HG03095 (cell line): ENCODE measurements around the gene LSS.
"Not testable (repeated sequence)": the region's sequence is repeated elsewhere in the genome, so short reads cannot be mapped to it uniquely, and the experiment has no call there.

Experiments used
- ATAC-seq: cut with Tn5 transposase; IDR thresholded peaks from one replicate; pipeline ENCODE4 v1.9.1; 2021; ENCODE audit warnings: moderate library complexity; ENCODE audit not compliant: unreplicated experiment

The LSS gene

GRCh38 chr21:46246345-46246744 is 17.8 kb upstream of the LSS start:
- ATAC-seq, result no peak

DNA sequence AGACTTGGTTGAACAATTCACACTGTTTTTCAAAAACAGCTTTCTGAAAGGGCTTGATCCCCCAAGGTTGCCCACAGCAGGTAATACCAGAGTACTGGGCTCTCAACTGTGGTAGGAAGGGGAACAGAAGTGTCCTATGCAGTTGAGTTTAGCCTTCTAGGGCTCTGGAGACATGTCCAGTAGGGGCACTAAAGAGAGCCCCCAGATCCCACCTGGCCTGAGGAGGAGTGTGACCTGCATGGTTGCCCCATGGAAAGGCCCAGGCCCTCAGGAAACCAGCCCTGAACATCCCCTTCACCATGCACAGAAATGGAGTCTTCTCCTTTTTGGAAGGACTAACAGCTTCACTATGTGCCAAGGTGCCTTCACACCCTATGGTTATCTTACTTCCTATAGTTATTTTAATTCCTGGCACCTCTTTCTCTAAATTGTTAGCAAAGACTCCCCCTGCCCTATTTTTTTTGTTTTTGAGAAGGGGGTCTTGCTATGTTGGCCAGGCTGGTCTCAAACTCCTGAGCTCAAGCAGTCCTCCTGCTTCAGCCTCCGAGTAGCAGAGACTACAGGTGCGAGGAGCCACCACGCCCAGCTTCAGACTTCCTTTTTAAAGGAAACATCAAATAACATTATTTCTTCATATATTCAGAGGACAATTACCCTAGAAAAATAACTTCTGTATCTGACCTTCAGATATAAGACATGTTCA is 16.8 kb upstream of the LSS start:
- ATAC-seq, result no peak

DNA sequence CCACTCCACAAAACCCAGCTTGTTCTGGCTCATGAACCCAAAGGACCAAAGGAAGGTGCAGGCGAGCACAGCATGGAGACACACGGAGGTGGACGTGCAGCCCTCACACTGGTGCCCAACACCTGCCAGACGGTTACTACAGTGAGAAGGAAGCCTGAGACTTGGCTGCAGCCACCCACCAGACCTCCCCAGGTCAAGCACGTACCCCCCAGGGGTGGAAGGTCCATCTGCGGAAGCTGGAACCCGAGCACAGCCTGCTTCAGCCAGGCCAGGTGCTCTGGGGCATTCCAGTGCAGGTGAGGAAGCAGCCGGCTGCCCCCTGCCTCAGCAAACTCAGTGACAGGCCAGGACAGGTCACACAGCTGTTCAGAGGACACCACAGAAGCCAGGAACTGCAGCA is 16.0 kb upstream of the LSS start:
- ATAC-seq, result no peak

DNA sequence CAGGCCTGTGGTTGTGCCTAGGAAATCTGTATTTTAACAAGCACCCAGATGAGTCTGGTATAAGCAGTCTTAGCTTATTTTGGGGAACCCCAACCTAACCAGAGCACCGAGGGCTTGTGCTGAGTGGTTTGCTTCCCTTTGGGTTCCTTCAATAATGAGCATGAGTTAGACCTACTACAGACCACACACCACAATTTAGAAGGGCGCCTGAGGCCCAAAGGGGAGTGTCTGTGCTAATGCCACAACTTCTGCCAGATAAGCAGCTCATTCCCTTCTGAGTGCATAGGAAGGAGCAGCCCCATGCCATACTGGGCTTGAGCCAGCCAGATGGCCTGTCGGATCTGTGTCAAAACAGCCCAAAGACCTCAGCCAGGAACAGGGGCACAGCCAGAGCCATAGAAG is 15.4 kb upstream of the LSS start:
- ATAC-seq, result no peak

DNA sequence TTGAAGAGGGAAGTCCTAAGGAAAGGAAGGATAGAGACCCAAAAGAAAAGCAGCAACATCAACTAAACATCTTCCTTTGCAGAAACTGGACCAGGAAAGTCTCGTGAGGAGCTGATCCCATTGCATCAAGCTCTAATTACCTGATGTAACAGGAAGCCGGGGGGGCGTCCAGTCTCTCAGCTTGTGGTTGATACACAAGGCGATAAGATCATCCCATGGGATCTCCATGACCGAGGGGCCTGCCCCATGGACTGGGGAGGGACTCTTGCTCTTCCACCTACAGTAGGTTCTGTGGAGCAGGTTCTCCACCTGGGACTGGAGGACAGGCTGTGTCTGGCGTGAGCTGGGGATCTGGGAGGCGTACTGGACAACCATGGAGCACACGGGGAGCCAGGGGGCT is 14.8 kb upstream of the LSS start:
- ATAC-seq, result no peak

DNA sequence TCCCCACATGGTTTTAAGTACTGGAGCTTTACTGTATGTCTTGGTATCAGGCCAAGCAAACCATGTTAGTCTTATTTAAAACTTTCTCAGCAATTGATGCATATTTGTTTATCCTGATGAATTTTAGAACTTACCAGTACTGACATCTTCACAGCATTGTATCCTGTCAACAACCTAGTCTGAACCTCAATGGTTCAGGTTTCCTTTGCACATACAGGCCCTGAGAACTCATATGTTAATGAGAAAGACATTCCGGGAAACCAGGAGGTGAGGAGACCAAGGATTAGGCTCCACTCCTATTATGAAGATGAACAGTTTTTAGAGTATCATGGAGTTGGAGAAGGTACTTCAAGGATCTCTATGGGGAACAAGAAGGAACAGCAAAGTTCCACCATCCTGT is 13.0 kb upstream of the LSS start:
- ATAC-seq, result not testable (repeated sequence)

DNA sequence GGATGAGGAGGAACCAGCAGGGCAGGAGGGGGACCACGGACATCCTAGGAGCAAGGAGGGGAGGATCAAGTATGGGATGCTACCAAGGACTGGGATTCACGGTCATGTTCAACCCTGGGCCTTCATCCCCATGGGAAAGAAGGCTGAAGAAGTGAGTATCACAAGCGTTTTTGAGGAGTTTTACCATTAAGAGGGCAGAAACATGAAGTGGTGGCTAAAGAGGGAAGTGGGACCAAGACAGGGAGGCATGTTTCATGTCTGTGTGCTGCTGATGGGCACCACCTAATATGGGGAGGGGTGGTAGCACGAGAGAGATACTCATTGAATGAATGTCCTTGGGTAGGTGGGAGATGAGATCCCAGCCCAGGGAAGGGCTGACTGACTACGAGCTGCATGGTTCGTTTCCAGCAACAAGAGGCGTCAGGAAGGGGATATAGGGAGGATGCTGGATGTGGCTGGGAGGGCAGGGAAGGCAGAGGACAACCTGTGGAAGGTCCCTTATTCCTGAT is 11.3 kb upstream of the LSS start:
- ATAC-seq, result no peak

DNA sequence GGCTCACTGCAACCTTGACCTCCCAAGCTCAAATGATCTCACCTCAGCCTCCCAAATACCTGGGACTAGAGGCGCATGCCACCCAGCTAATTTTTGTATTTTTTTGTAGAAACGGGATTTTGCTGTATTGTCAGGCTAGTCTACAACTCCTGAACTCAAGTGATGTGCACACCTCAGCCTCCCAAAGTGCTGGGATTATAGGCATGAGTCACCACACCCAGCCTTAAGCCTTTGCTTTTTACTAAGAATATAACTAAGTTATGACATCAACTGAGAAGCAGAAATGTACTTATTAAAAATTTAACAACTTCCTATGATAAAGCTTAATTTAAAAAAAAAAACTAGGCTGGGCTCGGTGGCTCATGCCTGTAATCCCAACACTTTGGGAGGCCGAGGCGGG is 8.9 kb upstream of the LSS start:
- ATAC-seq, result no peak

- ATAC-seq, result no peak
Observed at GRCh38 chr21:46234436-46234950, 5.9 kb upstream of the LSS start.

- no peak for ATAC-seq
Observed at GRCh38 chr21:46229923-46230260, 1.3 kb upstream of the LSS start.

GRCh38 chr21:46229133-46229922 is 754 bp upstream of the LSS start:
- peak; percentile 15 for ATAC-seq

- no peak for ATAC-seq
Observed at GRCh38 chr21:46227811-46228344, 696 bp downstream of the LSS start.

DNA sequence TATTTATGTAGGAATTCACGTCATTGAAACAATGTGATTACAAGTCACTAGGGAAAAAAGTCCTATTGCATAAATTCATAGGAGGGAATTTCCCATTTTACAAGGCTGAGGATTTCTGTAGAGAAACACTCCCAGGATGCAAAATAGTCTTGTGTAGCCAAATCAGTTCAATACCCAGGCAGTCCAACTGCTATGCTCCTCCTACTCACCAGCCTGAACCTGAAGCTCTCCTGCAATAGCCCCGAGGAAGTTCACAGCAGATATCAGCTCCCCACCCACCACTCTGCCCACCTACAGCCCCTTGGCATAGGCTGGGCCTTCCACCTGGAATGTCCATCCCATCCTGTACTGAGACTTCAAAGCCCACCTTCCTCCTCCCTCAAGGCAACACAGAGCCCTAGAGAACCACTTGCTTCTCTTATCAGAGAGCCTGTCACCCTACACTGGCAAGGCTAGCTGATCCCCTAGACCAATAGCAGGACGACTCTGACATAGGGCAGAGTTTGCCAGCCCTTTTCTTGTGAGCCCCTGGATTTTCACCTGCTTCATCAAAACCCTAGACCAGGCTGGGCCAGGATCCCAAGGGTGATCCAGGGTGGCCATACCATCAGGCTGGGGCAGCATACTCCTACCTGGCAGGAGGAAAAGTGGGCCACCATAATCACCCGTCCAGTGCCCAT is 1.5 kb downstream of the LSS start:
- ATAC-seq, result no peak

GRCh38 chr21:46226146-46226545 is 2.4 kb downstream of the LSS start:
- ATAC-seq, result no peak

- ATAC-seq, result not testable (repeated sequence)
Observed at GRCh38 chr21:46223661-46224060, 4.9 kb downstream of the LSS start.

GRCh38 chr21:46223217-46223616 is 5.4 kb downstream of the LSS start:
- ATAC-seq, result no peak

DNA sequence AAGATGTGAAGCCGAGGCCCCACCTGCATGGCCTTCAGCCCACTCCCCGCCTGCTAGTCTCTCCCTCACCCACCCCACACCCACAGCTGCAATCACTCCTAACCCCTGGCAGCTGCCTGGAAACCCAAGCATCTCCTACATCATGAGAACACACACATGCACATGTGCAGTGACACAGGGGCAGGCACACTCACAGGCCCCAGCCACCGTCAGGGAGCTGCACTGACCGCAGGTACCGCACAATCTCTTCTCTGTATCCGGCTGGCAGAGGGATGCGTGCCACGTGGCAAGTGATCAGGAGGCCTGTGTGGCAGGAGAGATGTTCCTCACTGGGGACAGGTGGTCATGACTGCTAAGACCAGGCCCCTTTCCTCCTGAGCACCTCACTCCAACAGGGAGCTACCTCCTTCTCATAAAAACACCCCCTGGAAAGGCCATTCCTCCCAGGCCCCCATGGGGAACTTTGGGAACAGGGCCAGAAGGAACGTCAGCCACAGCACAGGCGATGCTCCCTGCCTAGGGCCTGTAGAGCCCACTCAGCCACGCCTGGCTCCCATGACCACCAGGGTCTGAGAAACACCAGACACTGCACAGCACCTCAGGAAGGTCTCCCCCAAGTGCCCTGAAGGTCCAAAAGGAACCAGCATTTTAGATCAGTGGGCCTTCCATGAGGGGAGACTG is 6.0 kb downstream of the LSS start:
- ATAC-seq, result no peak

GRCh38 chr21:46221664-46222435 is 6.7 kb downstream of the LSS start:
- ATAC-seq, result no peak

GRCh38 chr21:46220847-46221246 is 7.7 kb downstream of the LSS start:
- ATAC-seq, result no peak

GRCh38 chr21:46220275-46220810 is 8.2 kb downstream of the LSS start:
- ATAC-seq, result no peak
